GM18502 (cell line): Measurements from ENCODE around the gene DLG2.
A peak's percentile ranks its signal among the peaks of the same experiment; 100 is the strongest.
"Not testable (repeated sequence)": the region's sequence is repeated elsewhere in the genome, so short reads cannot be mapped to it uniquely, and the experiment has no call there.

Source experiments
- ATAC-seq: cut with Tn5 transposase; IDR thresholded peaks from one replicate; pipeline ENCODE4 v1.9.1; 2021; ENCODE audit warnings: mild to moderate bottlenecking; ENCODE audit not compliant: unreplicated experiment, poor library complexity

The DLG2 gene

DNA sequence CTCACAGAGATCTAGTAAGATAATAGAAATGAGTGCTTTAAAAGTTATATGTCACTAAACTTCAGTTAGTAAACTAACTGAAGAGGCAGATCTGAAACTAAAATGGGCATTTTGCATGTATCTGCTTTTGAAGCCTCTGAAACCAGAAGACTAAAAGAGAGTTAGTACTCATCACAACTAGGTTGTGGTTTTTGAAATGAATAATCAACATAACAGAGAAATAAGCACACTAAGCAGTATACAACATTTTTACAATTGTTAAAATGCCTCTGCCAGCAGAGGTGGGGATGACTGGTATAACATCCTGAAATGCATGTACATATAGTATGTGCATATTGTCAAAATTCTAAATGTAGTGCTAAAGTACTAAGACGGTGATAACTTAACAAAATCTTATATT, 564.5 kb downstream of the DLG2 start:
- ATAC-seq = peak; percentile 100

DNA sequence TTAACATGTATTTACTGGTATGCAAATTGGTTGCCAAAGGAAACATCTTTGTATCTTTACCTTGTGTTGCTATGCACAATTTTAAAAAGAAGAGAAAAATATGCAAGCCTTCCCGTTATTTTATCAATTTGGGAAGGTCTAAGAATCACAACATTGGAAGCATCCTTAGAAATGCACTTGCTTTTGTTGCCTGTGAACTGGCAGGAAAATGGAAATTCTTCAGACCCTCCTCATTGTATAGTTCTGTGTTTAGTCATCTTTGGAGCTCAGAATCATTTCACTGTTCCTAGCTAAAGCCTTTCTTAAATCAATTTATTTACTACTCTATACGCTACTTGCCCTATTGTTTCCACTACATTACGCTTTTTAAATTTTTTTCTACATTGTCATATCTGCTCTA, 574.5 kb downstream of the DLG2 start:
- ATAC-seq = no peak

GRCh38 chr11:85048801-85049200, 578.3 kb downstream of the DLG2 start:
- no peak for ATAC-seq

DNA sequence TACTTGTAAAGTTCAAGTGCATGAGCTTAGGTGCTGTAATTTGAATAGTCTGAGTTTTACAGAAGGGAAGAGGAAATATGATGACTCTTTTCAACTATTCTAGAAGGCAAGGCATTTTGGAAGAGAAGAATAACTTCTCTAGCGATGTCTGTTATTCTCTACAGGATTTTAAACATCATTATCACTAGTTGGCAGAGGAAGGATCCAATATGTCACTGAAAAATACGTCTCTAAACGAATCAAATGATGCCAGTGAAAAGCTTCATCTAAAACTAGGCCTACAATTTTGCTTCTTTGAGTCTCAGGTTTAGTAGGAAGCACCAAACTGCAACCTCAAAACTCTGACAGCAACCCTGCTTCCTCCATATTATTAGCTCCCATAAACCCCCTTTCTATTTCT, 581.4 kb downstream of the DLG2 start:
- no peak for ATAC-seq

DNA sequence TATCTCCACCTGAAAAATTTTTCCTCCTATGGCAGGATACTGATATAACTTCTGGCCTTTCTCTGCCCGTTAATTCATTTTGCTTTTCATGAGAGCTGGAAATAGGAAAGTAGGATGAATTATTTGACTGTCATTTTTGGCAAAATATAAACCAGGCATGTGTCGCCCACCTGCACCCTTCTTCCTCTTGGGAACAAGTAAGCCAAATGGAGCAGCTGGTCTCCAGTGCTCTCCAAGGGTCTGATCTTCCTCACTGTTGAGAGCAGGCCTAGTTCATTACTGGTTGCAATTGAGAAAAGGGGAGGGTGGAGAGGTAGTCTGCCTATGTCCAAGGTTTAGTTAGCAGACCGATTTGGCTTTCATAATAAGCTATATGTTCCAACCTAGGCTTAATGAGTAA, 582.2 kb downstream of the DLG2 start:
- no peak for ATAC-seq

DNA sequence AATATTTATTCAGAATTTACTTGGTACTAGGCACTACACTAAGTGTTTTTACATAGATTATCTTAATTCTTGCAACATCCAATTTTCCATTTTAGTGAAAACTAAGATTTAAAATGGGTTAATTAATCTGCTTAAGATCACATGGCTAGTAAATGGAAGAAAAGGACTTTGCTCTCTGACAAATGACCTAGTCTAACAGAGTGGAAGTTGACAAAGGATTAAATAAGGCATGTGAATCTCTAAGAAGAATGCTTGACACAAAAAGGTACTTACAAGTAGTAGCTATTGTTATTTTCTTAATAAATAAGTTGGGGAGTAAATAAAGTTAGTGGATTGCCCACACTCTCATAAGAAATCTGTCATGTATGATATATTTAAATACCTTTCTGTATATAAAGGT, 584.8 kb downstream of the DLG2 start:
- ATAC-seq = no peak

DNA sequence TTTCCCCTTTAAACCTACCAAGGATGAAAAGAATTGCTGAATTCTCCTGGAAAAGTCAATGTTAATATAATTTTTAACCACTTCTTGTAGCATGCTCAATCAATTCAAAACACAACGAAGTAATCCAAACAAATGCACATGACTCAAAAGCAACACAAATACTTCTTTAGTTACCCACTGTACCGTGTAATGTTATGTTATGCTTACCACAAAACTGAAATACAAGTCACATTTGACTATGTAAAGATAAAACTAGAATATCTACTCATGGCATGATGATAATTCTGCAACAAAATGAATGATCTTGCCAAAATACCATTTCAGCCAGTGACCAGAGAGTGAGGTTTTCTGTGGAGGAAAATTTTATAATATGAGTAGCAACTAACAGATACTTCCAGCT, 587.0 kb downstream of the DLG2 start:
- ATAC-seq = no peak

DNA sequence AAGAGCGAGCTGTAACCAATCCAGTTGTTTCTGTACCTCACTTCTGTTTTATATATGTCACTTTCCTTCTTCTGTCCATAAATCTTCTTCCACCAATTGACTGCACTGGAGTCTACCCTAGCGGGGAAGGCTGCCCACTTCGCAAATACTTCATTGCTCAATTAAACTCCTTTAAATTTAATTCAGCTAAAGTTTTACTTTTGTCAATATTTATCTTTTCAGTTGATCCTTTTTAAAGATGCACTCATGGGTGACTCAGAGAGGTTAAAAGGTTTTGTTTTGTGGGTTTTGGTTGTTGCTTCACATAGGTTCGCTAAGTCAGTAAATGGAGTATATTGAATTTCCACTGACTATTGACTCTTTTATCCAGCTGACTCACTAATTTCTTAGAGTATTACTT, 597.2 kb downstream of the DLG2 start:
- no peak for ATAC-seq

GRCh38 chr11:85028329-85029101, 598.6 kb downstream of the DLG2 start:
- no peak for ATAC-seq

DNA sequence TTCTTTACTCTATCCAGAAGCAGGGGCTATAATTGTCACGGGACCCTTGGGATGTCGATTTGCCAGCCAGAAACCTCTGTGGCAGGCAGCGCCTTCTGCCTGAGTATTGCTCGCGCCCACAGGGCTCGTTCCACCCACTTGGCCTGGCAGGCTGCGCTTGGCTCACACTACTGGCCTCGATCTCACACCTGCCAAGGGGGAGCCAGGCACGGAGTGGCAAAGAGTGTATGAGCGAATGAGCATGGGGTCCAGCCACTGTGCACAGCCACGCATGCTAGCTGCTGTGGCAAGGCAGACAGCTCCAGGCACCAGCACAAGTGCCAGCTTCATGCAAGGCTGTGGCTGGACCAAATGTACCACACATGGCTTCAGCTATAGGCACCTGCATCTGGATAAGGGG, 599.8 kb downstream of the DLG2 start:
- ATAC-seq = no peak

DNA sequence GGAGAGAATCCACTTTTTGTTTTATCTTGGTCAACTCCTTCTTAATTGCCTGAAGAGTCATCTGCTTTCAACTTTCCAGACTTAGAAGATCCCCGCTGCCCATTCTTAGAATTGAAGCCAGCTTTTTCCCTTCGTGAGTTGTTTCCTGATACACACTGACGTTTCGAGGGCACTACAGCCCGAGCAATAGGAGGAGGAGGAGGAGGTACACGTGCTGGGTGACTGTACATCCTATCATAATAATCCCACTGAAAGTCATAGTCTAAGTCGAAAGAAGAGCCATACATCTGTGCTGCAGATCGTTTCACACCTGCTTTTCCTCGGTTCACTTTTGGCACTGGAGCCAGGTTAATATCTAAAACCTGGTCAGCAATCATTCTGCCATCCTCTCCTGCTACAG, 606.1 kb downstream of the DLG2 start:
- ATAC-seq = no peak

- ATAC-seq = no peak
These were observed 633.8 kb downstream of the DLG2 start for GRCh38 chr11:84993386-84993785.

DNA sequence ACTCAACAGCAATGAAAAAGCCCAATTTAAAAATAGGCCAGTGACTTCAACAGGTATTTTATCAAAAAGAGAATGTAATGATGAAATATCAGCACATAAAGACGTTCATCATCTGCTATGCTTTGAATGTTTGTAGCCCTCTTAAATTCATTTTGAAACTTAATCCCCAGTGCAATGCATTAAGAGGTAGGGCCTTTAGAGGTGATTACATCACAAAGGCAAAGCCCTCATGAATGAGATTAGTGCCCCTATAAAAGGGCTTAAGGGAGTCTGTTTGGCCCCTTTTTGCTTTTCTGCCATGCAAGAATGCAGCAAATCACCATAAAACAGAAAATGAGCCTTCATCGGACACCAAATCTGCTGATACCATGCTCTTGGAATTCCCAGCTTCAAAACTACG, 637.0 kb downstream of the DLG2 start:
- no peak for ATAC-seq

- ATAC-seq = not testable (repeated sequence)
These were observed 639.4 kb downstream of the DLG2 start for GRCh38 chr11:84987686-84988187.

GRCh38 chr11:84981301-84981700, 645.8 kb downstream of the DLG2 start:
- ATAC-seq = no peak

DNA sequence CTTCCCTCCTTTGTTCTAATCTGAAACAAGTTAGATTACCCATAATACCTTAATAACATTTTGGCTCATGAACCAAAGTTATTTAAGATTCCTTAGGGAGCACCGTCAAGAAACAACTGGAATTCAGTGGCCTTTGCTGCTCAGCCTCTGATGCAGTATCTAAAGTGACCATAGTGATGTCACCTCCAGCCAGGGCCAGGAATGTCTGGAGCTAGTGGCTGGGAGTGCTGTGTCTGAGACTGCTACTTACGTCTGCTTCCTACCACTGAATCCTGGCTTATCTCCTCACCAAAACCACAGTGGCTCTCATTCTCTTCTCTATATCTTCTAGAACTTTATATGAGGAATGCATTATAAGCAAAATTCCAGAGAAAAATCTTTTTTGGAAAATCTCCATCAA, 658.0 kb downstream of the DLG2 start:
- no peak for ATAC-seq

- ATAC-seq = no peak
These were observed 661.7 kb downstream of the DLG2 start for GRCh38 chr11:84965484-84965883.

- ATAC-seq = no peak
These were observed 663.9 kb downstream of the DLG2 start for GRCh38 chr11:84963240-84963639.

GRCh38 chr11:84962018-84962417, 665.1 kb downstream of the DLG2 start:
- no peak for ATAC-seq

GRCh38 chr11:84958295-84958694, 668.8 kb downstream of the DLG2 start:
- no peak for ATAC-seq

- ATAC-seq = no peak
These were observed 676.4 kb downstream of the DLG2 start for GRCh38 chr11:84950569-84951270.
